Mesenchymal stem cell (in vitro differentiated cells and primary cell): ENCODE measurements around the gene ITSN1.
A peak's percentile ranks its signal among the peaks of the same experiment; 100 is the strongest.

Experiments
- DNase-seq: peaks from one replicate; pipeline ENCODE4 v3.0.0-alpha.2; 2013
- H2AFZ ChIP-seq: one replicate; pipeline ENCODE4 v1.6.1; 2013; ENCODE audit warnings: low read depth, mild to moderate bottlenecking, control low read depth, inconsistent platforms, low read length, moderate library complexity
- H2AK5ac ChIP-seq: 2 replicates; pipeline ENCODE4 v1.6.1; 2013; ENCODE audit warnings: low read length, moderate library complexity, mild to moderate bottlenecking, inconsistent platforms; ENCODE audit not compliant: severe bottlenecking
- H2BK120ac ChIP-seq: one replicate; pipeline ENCODE4 v1.6.1; 2013; ENCODE audit warnings: low read depth, mild to moderate bottlenecking, inconsistent platforms, low read length, moderate library complexity
- H2BK12ac ChIP-seq, 2 experiments: one replicate each; pipeline ENCODE4 v1.6.1; 2013; ENCODE audit warnings: inconsistent platforms in 2 of 2, low read length in 2 of 2, mild to moderate bottlenecking in 2 of 2, moderate library complexity in 2 of 2, control low read depth in 1 of 2
- H2BK15ac ChIP-seq: one replicate; pipeline ENCODE4 v1.6.1; 2013; ENCODE audit warnings: mild to moderate bottlenecking, low read depth, inconsistent platforms; ENCODE audit not compliant: poor library complexity, severe bottlenecking
- H2BK5ac ChIP-seq: 2 replicates; pipeline ENCODE4 v1.6.1; 2013; ENCODE audit warnings: low read depth, mild to moderate bottlenecking, low read length, control low read depth, inconsistent platforms; ENCODE audit not compliant: poor library complexity, severe bottlenecking
- H3K14ac ChIP-seq, 2 experiments: one replicate each; pipeline ENCODE4 v1.6.1; 2013; ENCODE audit warnings: inconsistent platforms in 2 of 2, low read length in 2 of 2, control low read depth in 1 of 2, mild to moderate bottlenecking in 1 of 2, moderate library complexity in 1 of 2
- H3K18ac ChIP-seq, 2 experiments: one replicate each; pipeline ENCODE4 v1.6.1; 2013; ENCODE audit warnings: inconsistent platforms in 2 of 2, low read length in 2 of 2, control low read depth in 1 of 2, low read depth in 1 of 2, mild to moderate bottlenecking in 1 of 2
- H3K23ac ChIP-seq, 2 experiments: one replicate each; pipeline ENCODE4 v1.6.1; 2013; ENCODE audit warnings: inconsistent platforms in 2 of 2, low read length in 2 of 2, mild to moderate bottlenecking in 2 of 2, moderate library complexity in 2 of 2, control low read depth in 1 of 2
- H3K27ac ChIP-seq: 2 replicates; pipeline ENCODE4 v1.5.1; 2013; ENCODE audit warnings: mild to moderate bottlenecking, moderate library complexity, low read length, control low read depth, inconsistent platforms; ENCODE audit not compliant: poor library complexity, severe bottlenecking
- H3K27me3 ChIP-seq, 2 experiments: 2 replicates each; pipeline versions ENCODE4 v1.6.1 to v1.7.0; 2013; ENCODE audit warnings: low read length in 2 of 2, mild to moderate bottlenecking in 2 of 2, moderate library complexity in 2 of 2, control low read depth in 1 of 2, inconsistent platforms in 1 of 2; ENCODE audit not compliant: control insufficient read depth in 1 of 2, insufficient read depth in 1 of 2
- H3K36me3 ChIP-seq, 2 experiments: 2 replicates each; pipeline versions ENCODE4 v1.6.1 to v1.7.0; 2013; ENCODE audit warnings: low read length in 2 of 2, control low read depth in 1 of 2, inconsistent platforms in 1 of 2, low read depth in 1 of 2, mild to moderate bottlenecking in 1 of 2; ENCODE audit not compliant: insufficient read depth in 2 of 2, control insufficient read depth in 1 of 2
- H3K4ac ChIP-seq, 2 experiments: one replicate each; pipeline ENCODE4 v1.6.1; 2013; ENCODE audit warnings: inconsistent platforms in 2 of 2, low read length in 2 of 2, mild to moderate bottlenecking in 2 of 2, moderate library complexity in 2 of 2, control low read depth in 1 of 2, low read depth in 1 of 2
- H3K4me1 ChIP-seq: 2 replicates; pipeline ENCODE4 v1.6.1; 2013; ENCODE audit warnings: low read depth, low read length, control low read depth; ENCODE audit not compliant: control insufficient read depth, insufficient read depth
- H3K4me2 ChIP-seq: 2 replicates; pipeline ENCODE4 v1.6.1; 2013; ENCODE audit warnings: low read length, mild to moderate bottlenecking, inconsistent platforms; ENCODE audit not compliant: poor library complexity, severe bottlenecking
- H3K4me3 ChIP-seq, 2 experiments: 2 replicates each; pipeline versions ENCODE4 v1.5.1 to v1.7.0; 2013; ENCODE audit warnings: low read length in 2 of 2, mild to moderate bottlenecking in 2 of 2, control low read depth in 1 of 2, low read depth in 1 of 2; ENCODE audit not compliant: insufficient read depth in 1 of 2
- H3K79me1 ChIP-seq: replicated peaks from 2 replicates; pipeline ENCODE4 v1.6.1; 2013; ENCODE audit warnings: mild to moderate bottlenecking, control low read depth, low read length, inconsistent platforms; ENCODE audit not compliant: poor library complexity, severe bottlenecking
- H3K9ac ChIP-seq: 2 replicates; pipeline ENCODE4 v1.7.0; 2013; ENCODE audit warnings: mild to moderate bottlenecking, low read length, moderate library complexity
- H3K9me3 ChIP-seq: 2 replicates; pipeline ENCODE4 v1.7.0; 2013; ENCODE audit warnings: mild to moderate bottlenecking, low read length; ENCODE audit not compliant: control insufficient read depth
- H4K8ac ChIP-seq: one replicate; pipeline ENCODE4 v1.6.1; 2013; ENCODE audit warnings: inconsistent platforms, mild to moderate bottlenecking, low read length, moderate library complexity
- H4K91ac ChIP-seq: one replicate; pipeline ENCODE4 v1.6.1; 2013; ENCODE audit warnings: mild to moderate bottlenecking, low read length, inconsistent platforms
- WGBS: methylation state at CpG from one replicate; pipeline ENCODE4 v1.1.7; 2013; ENCODE audit warnings: mixed read lengths; 5-methylcytosine and 5-hydroxymethylcytosine counted together

The ITSN1 gene

DNA sequence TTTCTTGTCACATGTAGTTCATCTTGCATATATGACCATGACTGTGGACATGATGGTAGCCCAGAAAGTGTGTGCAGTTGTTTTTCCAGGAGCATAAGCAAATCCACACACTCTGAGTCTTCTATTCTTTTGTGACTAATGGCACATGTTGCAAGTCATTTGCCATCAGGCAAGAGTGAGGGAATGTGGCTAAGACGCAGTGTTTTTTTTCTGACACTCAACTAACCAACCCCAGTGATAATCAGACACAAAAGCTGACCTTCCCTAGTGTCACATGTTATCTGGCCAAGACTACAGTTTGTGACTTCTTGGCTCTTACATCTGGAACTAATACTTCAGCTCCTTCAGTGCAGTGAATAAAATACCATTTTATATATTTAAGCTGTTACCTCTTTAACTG lies 108.8 kb downstream of the ITSN1 start:
- Histone ChIP-seq H3K27me3 (no peaks in the 10 kb centered on the region), H3K79me1 (peaks cover 17% of the 10 kb centered on the region), H2BK120ac (no peak overlapping the region), H3K36me3 (peaks cover 10 to 24% of the 10 kb centered on the region in 2 experiments), H3K27ac (no peak overlapping the region), H2BK15ac (no peak overlapping the region), H3K14ac (no peak overlapping the region), H3K23ac (no peak overlapping the region), H2AK5ac (no peak overlapping the region), H2BK5ac (no peak overlapping the region), H3K4me1 (no peaks in the 10 kb centered on the region), H4K8ac (no peak overlapping the region), H3K4ac (no peak overlapping the region), H3K4me3 (no peak overlapping the region), H3K18ac (no peak overlapping the region), H4K91ac (no peak overlapping the region), H3K4me2 (no peak overlapping the region), H2BK12ac (no peak overlapping the region), H3K9me3 (peaks cover 20% of the 10 kb centered on the region), H3K9ac (peak overlapping the region; percentile 61), H2AFZ (no peak overlapping the region)
- 93% methylated on average over 1 of the region's 1 CpG for WGBS
- peak; percentile 9 for DNase-seq

DNA sequence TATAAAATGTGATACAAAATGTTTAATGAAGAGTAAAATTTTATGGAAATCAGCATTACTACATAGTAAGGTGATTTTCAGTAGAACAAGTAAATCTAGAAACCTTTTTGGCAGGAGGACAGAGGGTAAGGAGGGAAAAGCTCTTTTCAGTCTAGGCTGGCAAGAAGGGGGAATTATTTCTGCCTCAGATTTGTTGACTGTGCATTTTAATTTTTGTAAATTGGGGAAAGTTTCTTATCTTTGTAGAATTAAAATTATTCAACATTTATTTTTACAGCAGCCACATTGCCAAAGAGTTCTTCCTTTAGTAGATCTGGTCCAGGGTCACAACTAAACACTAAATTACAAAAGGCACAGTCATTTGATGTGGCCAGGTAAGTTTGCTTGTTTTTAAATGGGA lies 109.2 kb downstream of the ITSN1 start:
- Histone ChIP-seq H3K4ac (no peak overlapping the region), H2BK5ac (no peak overlapping the region), H4K91ac (no peak overlapping the region), H3K9me3 (peaks cover 16% of the 10 kb centered on the region), H4K8ac (no peak overlapping the region), H2AFZ (no peak overlapping the region), H3K14ac (no peak overlapping the region), H3K27me3 (no peaks in the 10 kb centered on the region), H3K79me1 (peaks cover 15% of the 10 kb centered on the region), H3K4me2 (no peak overlapping the region), H3K9ac (peak overlapping the region; percentile 61), H2BK15ac (no peak overlapping the region), H2AK5ac (no peak overlapping the region), H3K27ac (no peak overlapping the region), H3K23ac (no peak overlapping the region), H3K4me1 (no peaks in the 10 kb centered on the region), H3K18ac (no peak overlapping the region), H3K4me3 (no peak overlapping the region), H3K36me3 (peaks cover 8 to 24% of the 10 kb centered on the region in 2 experiments), H2BK12ac (no peak overlapping the region), H2BK120ac (no peak overlapping the region)
- DNase-seq, result no peak

DNA sequence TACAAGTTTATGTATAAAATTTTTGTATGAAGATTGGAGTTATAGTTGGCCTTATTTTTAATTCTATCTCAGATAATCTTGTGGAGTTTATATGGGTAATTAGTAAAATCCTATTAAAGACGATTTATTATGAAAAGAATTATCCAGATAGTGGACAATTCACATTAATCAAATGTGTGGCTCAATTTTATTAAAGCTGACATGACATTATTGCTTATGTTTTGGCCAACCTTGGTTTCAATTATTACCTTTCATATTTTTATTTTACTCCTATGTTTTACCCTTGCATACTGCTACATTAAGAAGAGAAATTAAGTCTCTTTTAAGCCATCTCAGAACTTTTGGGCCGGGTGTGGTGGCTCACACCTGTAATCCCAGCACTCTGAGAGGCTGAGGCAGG lies 110.0 kb downstream of the ITSN1 start:
- no peak overlapping the region for H2AK5ac ChIP-seq
- no peak overlapping the region for H3K14ac ChIP-seq
- H3K4me2 ChIP-seq, result no peak overlapping the region
- H3K4ac ChIP-seq, result no peak overlapping the region
- no peak overlapping the region for H4K91ac ChIP-seq
- peaks cover 11% of the 10 kb centered on the region for H3K79me1 ChIP-seq
- H2BK5ac ChIP-seq, result peak overlapping the region; percentile 31
- H4K8ac ChIP-seq, result no peak overlapping the region
- no peak overlapping the region for H2AFZ ChIP-seq
- no peak overlapping the region for H3K18ac ChIP-seq
- no peak overlapping the region for H2BK12ac ChIP-seq
- no peak overlapping the region for H2BK120ac ChIP-seq
- H3K4me1 ChIP-seq, result no peaks in the 10 kb centered on the region
- H3K9me3 ChIP-seq, result peaks cover 8% of the 10 kb centered on the region
- no peak overlapping the region for H3K4me3 ChIP-seq
- H3K23ac ChIP-seq, result no peak overlapping the region
- peaks cover 3 to 28% of the 10 kb centered on the region in 2 experiments for H3K36me3 ChIP-seq
- H3K9ac ChIP-seq, result no peak overlapping the region
- 90% methylated on average over 1 of the region's 2 CpGs for WGBS
- H3K27me3 ChIP-seq, result no peaks in the 10 kb centered on the region
- no peak for DNase-seq
- H2BK15ac ChIP-seq, result no peak overlapping the region
- no peak overlapping the region for H3K27ac ChIP-seq

DNA sequence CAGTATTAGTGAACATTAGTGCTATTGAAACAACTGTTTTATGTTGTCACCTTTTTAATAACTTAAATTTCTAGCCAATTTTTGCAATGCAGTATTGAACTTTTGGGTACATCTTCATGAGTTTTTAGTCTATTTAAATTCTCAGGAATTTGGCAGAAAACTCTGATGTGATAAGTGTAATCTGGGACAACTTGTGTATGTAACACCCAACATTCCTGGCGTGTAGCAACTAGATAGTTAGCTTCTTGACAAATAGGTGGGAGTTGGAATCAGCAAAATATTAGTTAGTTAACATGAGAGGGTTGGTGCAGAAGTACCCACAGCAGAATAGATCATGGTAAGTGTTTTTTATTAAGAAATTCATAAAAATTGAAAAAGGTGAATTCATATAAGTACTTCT lies 111.6 kb downstream of the ITSN1 start:
- Histone ChIP-seq H3K36me3 (peaks cover 9 to 31% of the 10 kb centered on the region in 2 experiments), H3K79me1 (peaks cover 12% of the 10 kb centered on the region), H4K91ac (no peak overlapping the region), H2BK120ac (no peak overlapping the region), H3K14ac (no peak overlapping the region), H2AK5ac (no peak overlapping the region), H2BK5ac (no peak overlapping the region), H2AFZ (no peak overlapping the region), H2BK15ac (no peak overlapping the region), H3K23ac (no peak overlapping the region), H3K4ac (no peak overlapping the region), H3K27ac (no peak overlapping the region), H2BK12ac (no peak overlapping the region), H3K4me3 (no peak overlapping the region), H3K4me1 (no peaks in the 10 kb centered on the region), H3K9ac (no peak overlapping the region), H4K8ac (no peak overlapping the region), H3K4me2 (no peak overlapping the region), H3K18ac (no peak overlapping the region), H3K27me3 (no peaks in the 10 kb centered on the region), H3K9me3 (no peaks in the 10 kb centered on the region)
- WGBS, result 97% methylated on average over 1 of the region's 1 CpG
- no peak for DNase-seq
